ENCODE data around the gene HEBP1.

DNA sequence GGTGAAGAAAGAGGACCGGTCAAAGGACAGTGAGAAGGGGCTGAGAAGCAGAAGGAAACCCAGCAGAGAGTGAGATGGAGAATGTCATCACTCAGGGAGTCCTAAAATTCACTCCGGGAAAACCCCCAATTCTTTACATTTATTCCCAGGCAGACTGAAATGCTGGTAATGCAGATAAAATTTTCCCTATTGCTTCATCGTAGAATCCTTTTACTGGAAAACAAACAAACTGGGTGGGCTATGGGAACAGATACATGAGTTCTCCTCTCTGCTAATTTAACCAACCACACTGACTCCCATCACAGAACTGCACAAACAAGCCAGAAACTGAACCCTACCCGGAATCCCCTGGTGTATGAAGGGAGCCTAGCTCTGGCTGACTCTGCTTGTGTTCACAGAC is 20.9 kb downstream of the HEBP1 start:
- TF ChIP-seq POLR2AphosphoS5 (IDR thresholded peaks at IDR 0.05) = no peak
- TF ChIP-seq, protein P1, sequence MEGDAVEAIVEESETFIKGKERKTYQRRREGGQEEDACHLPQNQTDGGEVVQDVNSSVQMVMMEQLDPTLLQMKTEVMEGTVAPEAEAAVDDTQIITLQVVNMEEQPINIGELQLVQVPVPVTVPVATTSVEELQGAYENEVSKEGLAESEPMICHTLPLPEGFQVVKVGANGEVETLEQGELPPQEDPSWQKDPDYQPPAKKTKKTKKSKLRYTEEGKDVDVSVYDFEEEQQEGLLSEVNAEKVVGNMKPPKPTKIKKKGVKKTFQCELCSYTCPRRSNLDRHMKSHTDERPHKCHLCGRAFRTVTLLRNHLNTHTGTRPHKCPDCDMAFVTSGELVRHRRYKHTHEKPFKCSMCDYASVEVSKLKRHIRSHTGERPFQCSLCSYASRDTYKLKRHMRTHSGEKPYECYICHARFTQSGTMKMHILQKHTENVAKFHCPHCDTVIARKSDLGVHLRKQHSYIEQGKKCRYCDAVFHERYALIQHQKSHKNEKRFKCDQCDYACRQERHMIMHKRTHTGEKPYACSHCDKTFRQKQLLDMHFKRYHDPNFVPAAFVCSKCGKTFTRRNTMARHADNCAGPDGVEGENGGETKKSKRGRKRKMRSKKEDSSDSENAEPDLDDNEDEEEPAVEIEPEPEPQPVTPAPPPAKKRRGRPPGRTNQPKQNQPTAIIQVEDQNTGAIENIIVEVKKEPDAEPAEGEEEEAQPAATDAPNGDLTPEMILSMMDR (IDR thresholded peaks at IDR 0.05) = no peak

Measured in prostate gland (tissue), 2 donors.